ENCODE measurements around the gene MOK.

DNA sequence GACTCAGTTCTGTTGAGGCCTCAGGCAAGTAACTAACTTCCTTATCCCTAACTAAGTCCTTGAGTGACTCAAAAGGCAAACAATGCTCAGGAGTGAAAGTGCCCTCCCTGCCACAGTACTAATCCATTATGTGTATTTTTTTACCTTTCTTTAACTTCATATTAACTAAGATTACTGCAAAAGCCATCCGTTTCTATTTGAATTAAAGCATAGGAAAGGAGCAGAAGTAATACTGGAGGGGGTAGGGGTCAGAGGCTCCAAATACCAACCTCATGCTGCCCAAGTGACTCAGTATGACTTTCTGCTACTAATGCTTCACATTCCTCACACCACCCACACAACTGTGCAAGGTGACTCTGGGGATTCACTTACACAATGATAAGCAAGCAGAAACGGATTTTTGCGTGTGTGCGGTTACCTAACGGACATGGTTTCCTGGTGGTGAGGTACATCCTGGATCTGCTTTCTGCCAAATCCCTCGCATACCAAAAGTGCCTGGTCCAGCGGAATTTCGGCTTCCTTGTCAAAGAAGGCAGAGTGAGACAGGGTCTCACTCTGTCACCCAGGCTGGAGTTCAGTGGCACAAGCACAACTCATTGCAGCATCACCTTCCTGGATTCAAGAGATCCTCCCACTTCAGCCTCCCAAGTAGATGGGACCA lies 25.1 kb downstream of the MOK start:
- TF ChIP-seq, protein P1, sequence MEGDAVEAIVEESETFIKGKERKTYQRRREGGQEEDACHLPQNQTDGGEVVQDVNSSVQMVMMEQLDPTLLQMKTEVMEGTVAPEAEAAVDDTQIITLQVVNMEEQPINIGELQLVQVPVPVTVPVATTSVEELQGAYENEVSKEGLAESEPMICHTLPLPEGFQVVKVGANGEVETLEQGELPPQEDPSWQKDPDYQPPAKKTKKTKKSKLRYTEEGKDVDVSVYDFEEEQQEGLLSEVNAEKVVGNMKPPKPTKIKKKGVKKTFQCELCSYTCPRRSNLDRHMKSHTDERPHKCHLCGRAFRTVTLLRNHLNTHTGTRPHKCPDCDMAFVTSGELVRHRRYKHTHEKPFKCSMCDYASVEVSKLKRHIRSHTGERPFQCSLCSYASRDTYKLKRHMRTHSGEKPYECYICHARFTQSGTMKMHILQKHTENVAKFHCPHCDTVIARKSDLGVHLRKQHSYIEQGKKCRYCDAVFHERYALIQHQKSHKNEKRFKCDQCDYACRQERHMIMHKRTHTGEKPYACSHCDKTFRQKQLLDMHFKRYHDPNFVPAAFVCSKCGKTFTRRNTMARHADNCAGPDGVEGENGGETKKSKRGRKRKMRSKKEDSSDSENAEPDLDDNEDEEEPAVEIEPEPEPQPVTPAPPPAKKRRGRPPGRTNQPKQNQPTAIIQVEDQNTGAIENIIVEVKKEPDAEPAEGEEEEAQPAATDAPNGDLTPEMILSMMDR (conservative IDR thresholded peaks at IDR 0.05 in 1 of 2, IDR thresholded peaks at IDR 0.05 in 1 of 2; ENCODE audit: low read depth in 1 of 2, low read length in 2 of 2): no peak
- no peak for TF ChIP-seq EZH2 (IDR thresholded peaks at IDR 0.05; ENCODE audit: low read length, missing control alignments)
